ENCODE data around the gene SKIDA1.

GRCh38 chr10:21508706-21509331 lies 16.7 kb downstream of the SKIDA1 start:
- no peak for TF ChIP-seq CTCF (IDR thresholded peaks at IDR 0.05; ENCODE audit: low read length)
- TF ChIP-seq EZH2 (IDR thresholded peaks at IDR 0.05; ENCODE audit: borderline replicate concordance, low read length) = no peak
